GM19238 (cell line): ENCODE measurements around the gene PRDX5.

ENCODE experiments used
- DNase-seq: peaks from one replicate; pipeline ENCODE4 v3.0.0; 2011; ENCODE audit warnings: low spot score; ENCODE audit not compliant: insufficient read length

Gene PRDX5

GRCh38 chr11:64347193-64347867 lies 29.4 kb downstream of the PRDX5 start:
- no peak for DNase-seq

- no peak for DNase-seq
These were observed 30.6 kb downstream of the PRDX5 start for GRCh38 chr11:64348383-64349024.

- DNase-seq, result no peak
These were observed 31.1 kb downstream of the PRDX5 start for GRCh38 chr11:64349025-64349387.

GRCh38 chr11:64349404-64349803 lies 31.5 kb downstream of the PRDX5 start:
- no peak for DNase-seq

GRCh38 chr11:64351136-64351631 lies 33.3 kb downstream of the PRDX5 start:
- DNase-seq, result no peak

GRCh38 chr11:64352099-64352994 lies 34.4 kb downstream of the PRDX5 start:
- no peak for DNase-seq

GRCh38 chr11:64352995-64353714 lies 35.2 kb downstream of the PRDX5 start:
- DNase-seq, result no peak

- DNase-seq, result no peak
These were observed 36.0 kb downstream of the PRDX5 start for GRCh38 chr11:64353715-64354506.

- DNase-seq, result peak; percentile 81
These were observed 37.4 kb downstream of the PRDX5 start for GRCh38 chr11:64355078-64355940.

GRCh38 chr11:64356498-64357411 lies 38.8 kb downstream of the PRDX5 start:
- DNase-seq, result no peak

- DNase-seq, result no peak
These were observed 39.5 kb downstream of the PRDX5 start for GRCh38 chr11:64357446-64357845.

- no peak for DNase-seq
These were observed 40.1 kb downstream of the PRDX5 start for GRCh38 chr11:64357904-64358535.

- no peak for DNase-seq
These were observed 40.6 kb downstream of the PRDX5 start for GRCh38 chr11:64358536-64358906.

GRCh38 chr11:64358907-64359711 lies 41.2 kb downstream of the PRDX5 start, which contains the start of gene RPS6KA4:
TSS of gene RPS6KA4 (plus strand) at chr11:64359162. CDS start at chr11:64359236, 74 bp downstream.
- peak; percentile 92 for DNase-seq

GRCh38 chr11:64359712-64360445 lies 42.0 kb downstream of the PRDX5 start:
- DNase-seq, result no peak

GRCh38 chr11:64360448-64360921 lies 42.6 kb downstream of the PRDX5 start:
- no peak for DNase-seq
